Psoas muscle (tissue), 8 donors: ENCODE measurements around the gene RAPSN. TPM values are rescaled to one million over a fixed set of nuclear protein-coding genes. Genes with fewer than 3 reads are reported as not detected.
A peak's percentile ranks its signal among the peaks of the same experiment; 100 is the strongest.

Experiments used
- ATAC-seq, 4 donors: fragments of 200-7000 bp; cut with Tn5 transposase; one replicate each; pipeline ENCODE4 v1.9.1; 2020; ENCODE audit warnings: moderate library complexity in 3 of 4, mild to moderate bottlenecking in 2 of 4
- DNase-seq, 2 donors: peaks; one replicate each; pipeline ENCODE4 v3.0.0-alpha.2; 2020
- H3K27ac ChIP-seq: fragments of 200-600 bp; one replicate; pipeline ENCODE4 v1.8.0; 2022
- H3K27me3 ChIP-seq, 3 donors: fragments of 200-600 bp in 1 of 3; one replicate each; pipeline versions ENCODE4 v1.6.1 to v1.8.0; 2013 to 2022; ENCODE audit warnings: low read length in 2 of 3, mild to moderate bottlenecking in 2 of 3, moderate library complexity in 1 of 3; ENCODE audit not compliant: insufficient read depth in 3 of 3
- H3K36me3 ChIP-seq, 2 donors: fragments of 200-600 bp in 1 of 2; one replicate each; pipeline versions ENCODE4 v1.6.1 to v1.8.0; 2013 to 2022; ENCODE audit warnings: low read depth in 1 of 2, mild to moderate bottlenecking in 1 of 2, moderate library complexity in 1 of 2; ENCODE audit not compliant: insufficient read depth in 1 of 2
- H3K4me1 ChIP-seq: fragments of 200-600 bp; one replicate; pipeline ENCODE4 v1.8.0; 2022
- H3K4me3 ChIP-seq: fragments of 200-600 bp; one replicate; pipeline ENCODE4 v1.8.0; 2022; ENCODE audit warnings: mild to moderate bottlenecking
- H3K9me3 ChIP-seq: fragments of 200-600 bp; one replicate; pipeline ENCODE4 v1.8.0; 2022
- CTCF ChIP-seq: fragments of 200-600 bp; IDR thresholded peaks from one replicate; pipeline ENCODE4 v1.8.0; 2022; ENCODE audit warnings: antibody characterized with exemption
- WGBS, 3 donors: extraction: QIAGEN DNeasy Blood & Tissue Kit; methylation state at CpG; one replicate each; pipeline versions ENCODE4 v1.1.6 to v1.1.7; 2013; 5-methylcytosine and 5-hydroxymethylcytosine counted together
- intact Hi-C, 2 donors: fragments of 100-400 bp; cut with DNase I; formaldehyde crosslinking; loops; one replicate each; pipeline versions ENCODE4 v1.11.0 to v1.14.2; 2022
- polyA plus RNA-seq, 3 donors: library from polyadenylated mRNA; stranded (reverse); fragments of 200-250 nt; gene quantifications; one replicate each; pipeline ENCODE4 v1.2.3, GENCODE V29; 2013
- total RNA-seq, 4 donors: library from RNA; stranded (reverse); fragmentation: NEBNext Ultra II Directional in 2 of 4; extraction: Animal tissue kit (Norgen Biotek cat#: 25700) in 2 of 4; gene quantifications; one replicate each; pipeline versions ENCODE4 v1.2.1 to v1.2.4, GENCODE V29; 2021 to 2023
- donor health status: healthy with polysubstance abuse.
- donor health status: DM: no; HTN: no; CAD: no; lungs with moderate emphysema.
- donor health status: Bipolar disorder and iron deficiency.
- donor health status: healthy.
- donor health status: DM: yes; HTN: yes; CAD: no.
- donor health status: DM: no; HTN: no; CAD: no.
- donor health status: DM: no; HTN: no; CAD: no.
- donor health status: DM: yes; HTN: yes; CAD: no.

The RAPSN gene
- total and polyA plus RNA-seq, 7 donors = 37.6 to 90.6 (median 58.7) TPM

GRCh38 chr11:47410370-47411264 is 38.3 kb downstream of the RAPSN start:
- TF ChIP-seq CTCF = no peak
- WGBS, 3 donors = 59 to 75% (median 60%) methylated on average over 12 of the region's 12 CpGs
- Histone ChIP-seq H3K27ac (no peak overlapping the region), H3K27me3 (no peaks in the 10 kb centered on the region), H3K4me3 (no peak overlapping the region), H3K36me3 (peaks cover 8 to 42% of the 10 kb centered on the region in 2 donors), H3K4me1 (peaks cover 32% of the 10 kb centered on the region), H3K9me3 (no peaks in the 10 kb centered on the region)
- ATAC-seq (no peak), DNase-seq (no peak)
- intact Hi-C loops = no loop called here

- TF ChIP-seq CTCF = no peak
- no peak for ATAC-seq
- Histone ChIP-seq H3K4me3 (peak overlapping the region; percentile 86), H3K4me1 (peaks cover 23% of the 10 kb centered on the region), H3K27ac (peak overlapping the region; percentile 86), H3K36me3 (peaks cover 8 to 35% of the 10 kb centered on the region in 2 donors), H3K27me3 (no peaks in the 10 kb centered on the region), H3K9me3 (no peaks in the 10 kb centered on the region)
- intact Hi-C loops = loop anchor here in 1 of 2 donors (5.0 kb wide), 1 partner anchor 37 kb away; no protein-coding TSS in a partner anchor
- no peak for DNase-seq
- WGBS, 3 donors = 68 to 79% (median 70%) methylated on average over 31 of the region's 31 CpGs
Observed at GRCh38 chr11:47409440-47410369, 39.2 kb downstream of the RAPSN start.

- DNase-seq (peak; percentile 66 to 76), ATAC-seq (peak in 3 of 4 donors; percentile 0 to 7 (median 5))
- Histone ChIP-seq H3K4me3 (peak overlapping the region; percentile 86), H3K4me1 (peaks cover 23% of the 10 kb centered on the region), H3K36me3 (peaks cover 8 to 26% of the 10 kb centered on the region in 2 donors), H3K9me3 (no peaks in the 10 kb centered on the region), H3K27ac (peak overlapping the region; percentile 86), H3K27me3 (no peaks in the 10 kb centered on the region)
- intact Hi-C loops = loop anchor here (1.0 to 5.0 kb wide), 3 partner anchors 17 to 37 kb away; partner anchors contain the start of gene PSMC3 (in 1 of the 2)
- no peak for TF ChIP-seq CTCF
- 3 to 8% (median 7%) methylated on average over 26 to 50 of the region's 50 CpGs for WGBS, 3 donors
Observed at GRCh38 chr11:47408598-47409439, 40.1 kb downstream of the RAPSN start.
